Measurements from ENCODE around the gene GUSB.

DNA sequence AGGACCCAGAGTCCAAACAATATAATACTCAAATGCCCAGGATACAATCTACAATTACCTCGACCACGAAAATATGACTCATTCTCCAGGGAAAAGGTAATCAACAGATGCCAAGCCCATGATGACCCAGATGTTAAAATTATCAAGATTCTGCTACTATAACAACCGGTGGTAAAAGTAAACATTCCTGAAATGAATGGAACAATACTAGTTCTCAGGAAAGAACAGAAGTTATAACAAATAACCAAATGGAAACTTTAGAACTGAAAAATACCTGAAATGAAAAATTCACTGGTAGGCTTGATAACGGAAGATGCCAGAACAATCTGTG lies 34.1 kb upstream of the GUSB start:
- TF ChIP-seq BHLHE40 (IDR thresholded peaks at IDR 0.05; ENCODE audit: low read depth, low read length), result no peak
- TF ChIP-seq KDM1A (IDR thresholded peaks at IDR 0.05; ENCODE audit: low read depth), result no peak
- no peak for TF ChIP-seq CBX2 (IDR thresholded peaks at IDR 0.05; ENCODE audit: borderline replicate concordance, low read depth)
- TF ChIP-seq, protein P1, sequence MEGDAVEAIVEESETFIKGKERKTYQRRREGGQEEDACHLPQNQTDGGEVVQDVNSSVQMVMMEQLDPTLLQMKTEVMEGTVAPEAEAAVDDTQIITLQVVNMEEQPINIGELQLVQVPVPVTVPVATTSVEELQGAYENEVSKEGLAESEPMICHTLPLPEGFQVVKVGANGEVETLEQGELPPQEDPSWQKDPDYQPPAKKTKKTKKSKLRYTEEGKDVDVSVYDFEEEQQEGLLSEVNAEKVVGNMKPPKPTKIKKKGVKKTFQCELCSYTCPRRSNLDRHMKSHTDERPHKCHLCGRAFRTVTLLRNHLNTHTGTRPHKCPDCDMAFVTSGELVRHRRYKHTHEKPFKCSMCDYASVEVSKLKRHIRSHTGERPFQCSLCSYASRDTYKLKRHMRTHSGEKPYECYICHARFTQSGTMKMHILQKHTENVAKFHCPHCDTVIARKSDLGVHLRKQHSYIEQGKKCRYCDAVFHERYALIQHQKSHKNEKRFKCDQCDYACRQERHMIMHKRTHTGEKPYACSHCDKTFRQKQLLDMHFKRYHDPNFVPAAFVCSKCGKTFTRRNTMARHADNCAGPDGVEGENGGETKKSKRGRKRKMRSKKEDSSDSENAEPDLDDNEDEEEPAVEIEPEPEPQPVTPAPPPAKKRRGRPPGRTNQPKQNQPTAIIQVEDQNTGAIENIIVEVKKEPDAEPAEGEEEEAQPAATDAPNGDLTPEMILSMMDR (IDR thresholded peaks at IDR 0.05), result no peak
- TF ChIP-seq POLR2A (IDR thresholded peaks at IDR 0.05; ENCODE audit: low read length), result no peak
- TF ChIP-seq JUN (IDR thresholded peaks at IDR 0.05), result no peak
- TF ChIP-seq MYC (IDR thresholded peaks at IDR 0.05; ENCODE audit: borderline replicate concordance, low read length), result no peak
- no peak for TF ChIP-seq TP53 (CRISPR knock-in tag; IDR thresholded peaks at IDR 0.05)
- TF ChIP-seq EP300 (IDR thresholded peaks at IDR 0.05), result no peak
- TF ChIP-seq, protein P2, sequence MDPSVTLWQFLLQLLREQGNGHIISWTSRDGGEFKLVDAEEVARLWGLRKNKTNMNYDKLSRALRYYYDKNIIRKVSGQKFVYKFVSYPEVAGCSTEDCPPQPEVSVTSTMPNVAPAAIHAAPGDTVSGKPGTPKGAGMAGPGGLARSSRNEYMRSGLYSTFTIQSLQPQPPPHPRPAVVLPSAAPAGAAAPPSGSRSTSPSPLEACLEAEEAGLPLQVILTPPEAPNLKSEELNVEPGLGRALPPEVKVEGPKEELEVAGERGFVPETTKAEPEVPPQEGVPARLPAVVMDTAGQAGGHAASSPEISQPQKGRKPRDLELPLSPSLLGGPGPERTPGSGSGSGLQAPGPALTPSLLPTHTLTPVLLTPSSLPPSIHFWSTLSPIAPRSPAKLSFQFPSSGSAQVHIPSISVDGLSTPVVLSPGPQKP (IDR thresholded peaks at IDR 0.05; ENCODE audit: low read depth, low read length), result no peak
- no peak for TF ChIP-seq PHF8 (IDR thresholded peaks at IDR 0.05; ENCODE audit: borderline replicate concordance, low read depth)
